Endothelial cell of umbilical vein (primary cell): ENCODE measurements around the gene CAV2. TPM values are rescaled to one million over a fixed set of nuclear protein-coding genes. Genes with fewer than 3 reads are reported as not detected.

ENCODE experiments used
- BruUV-seq: library from RNA; stranded (reverse); fragments of 400-500 nt; replicated peaks from 2 replicates; lab custom pipeline; 2021; lab: Mats Ljungman, UMichigan
- CTCF ChIA-PET: fragments of 300-600, 350-600 bp; sonication (Branson Sonifier 250); formaldehyde crosslinking; loops from one replicate; lab custom pipeline; 2021; ENCODE audit warnings: antibody characterized with exemption, inconsistent platforms; lab: Charles Lee
- POLR2A ChIA-PET: fragments of 300-600, 350-600 bp; sonication (Branson Sonifier 250); formaldehyde crosslinking; loops from one replicate; lab custom pipeline; 2021; ENCODE audit warnings: antibody characterized with exemption, inconsistent platforms; lab: Charles Lee
- DNase-seq: peaks from one replicate; pipeline ENCODE4 v3.0.0-alpha.2; 2011; ENCODE audit warnings: low read depth, low spot score
- FAIRE-seq: peaks from 2 replicates; lab custom pipeline; 2011; peaks lifted over from hg19 to GRCh38; lab: Jason Lieb, UNC
- H2AFZ ChIP-seq: 2 replicates; pipeline ENCODE4 v1.6.0; 2012; ENCODE audit warnings: low read depth, low read length, control low read depth, inconsistent platforms
- H3K27ac ChIP-seq: 2 replicates; pipeline ENCODE4 v1.5.1; 2011; ENCODE audit warnings: low read depth, mild to moderate bottlenecking, control low read depth, low read length, moderate library complexity; ENCODE audit not compliant: insufficient read depth
- H3K27me3 ChIP-seq, 2 experiments: 2 replicates each; pipeline versions ENCODE4 v1.6.0 to v1.6.1; 2011; ENCODE audit warnings: low read length in 2 of 2, mixed read lengths in 1 of 2; ENCODE audit not compliant: control insufficient read depth in 2 of 2, insufficient read depth in 2 of 2
- H3K36me3 ChIP-seq, 2 experiments: 2 replicates in 1 of 2; 3 replicates in 1 of 2; pipeline ENCODE4 v1.5.1; 2011; ENCODE audit warnings: low read length in 2 of 2, mild to moderate bottlenecking in 1 of 2, moderate library complexity in 1 of 2; ENCODE audit not compliant: control insufficient read depth in 2 of 2, insufficient read depth in 2 of 2; ENCODE audit errors: extremely low read depth in 1 of 2
- H3K4me1 ChIP-seq: 3 replicates; pipeline ENCODE4 v1.5.1; 2011; ENCODE audit warnings: mild to moderate bottlenecking, low read length; ENCODE audit not compliant: control insufficient read depth, insufficient read depth; ENCODE audit errors: extremely low read depth
- H3K4me2 ChIP-seq: 2 replicates; pipeline ENCODE4 v1.6.1; 2011; ENCODE audit warnings: low read length, control low read depth, mixed read lengths; ENCODE audit not compliant: insufficient read depth
- H3K4me3 ChIP-seq, 3 experiments: fragments of 200-600 bp in 1 of 3; sonication (generic), shearing (Covaris generic) in 1 of 3; replicated peaks in 1 of 3; 2 replicates each; pipeline ENCODE4 v1.5.1; 2011 to 2016; ENCODE audit warnings: control low read depth in 3 of 3, low read length in 3 of 3, mild to moderate bottlenecking in 2 of 3, inconsistent platforms in 1 of 3, low read depth in 1 of 3, moderate library complexity in 1 of 3; ENCODE audit not compliant: insufficient read depth in 1 of 3
- H3K79me2 ChIP-seq: 2 replicates; pipeline ENCODE4 v1.6.0; 2012; ENCODE audit warnings: low read length, inconsistent platforms; ENCODE audit not compliant: control insufficient read depth, insufficient read depth
- H3K9ac ChIP-seq: replicated peaks from 2 replicates; pipeline ENCODE3; 2011; ENCODE audit warnings: low read length, control low read depth; ENCODE audit not compliant: insufficient read depth; ENCODE audit errors: extremely low read depth
- H3K9me1 ChIP-seq: replicated peaks from 3 replicates; pipeline ENCODE4 v1.6.0; 2011; ENCODE audit warnings: mild to moderate bottlenecking, low read length; ENCODE audit not compliant: control insufficient read depth, insufficient read depth; ENCODE audit errors: extremely low read depth
- H3K9me3 ChIP-seq: replicated peaks from 2 replicates; pipeline ENCODE4 v1.5.1; 2012; ENCODE audit warnings: low read length, inconsistent platforms; ENCODE audit not compliant: control insufficient read depth, insufficient read depth
- H4K20me1 ChIP-seq: replicated peaks from 2 replicates; pipeline ENCODE3; 2011; ENCODE audit warnings: mild to moderate bottlenecking, low read length; ENCODE audit not compliant: control insufficient read depth, insufficient read depth; ENCODE audit errors: extremely low read depth
- CTCF ChIP-seq, 2 donors: IDR thresholded peaks; 1 replicate in 1 of 2; 2 replicates in 1 of 2; pipeline ENCODE4 v1.5.1; 2011; ENCODE audit warnings: low read length in 2 of 2, mild to moderate bottlenecking in 2 of 2, moderate library complexity in 2 of 2, control low read depth in 1 of 2, inconsistent platforms in 1 of 2, low read depth in 1 of 2; ENCODE audit not compliant: insufficient read depth in 1 of 2; ENCODE audit errors: extremely low read depth in 1 of 2
- EZH2 ChIP-seq: IDR thresholded peaks from 2 replicates; pipeline ENCODE4 v1.6.1; 2012; ENCODE audit warnings: borderline replicate concordance, low read depth, mild to moderate bottlenecking, moderate library complexity, low read length, inconsistent platforms; ENCODE audit not compliant: severe bottlenecking
- FOS ChIP-seq: IDR thresholded peaks from 2 replicates; pipeline ENCODE4 v1.6.1; 2011; ENCODE audit warnings: mild to moderate bottlenecking, low read length, moderate library complexity, borderline replicate concordance; ENCODE audit not compliant: insufficient read depth
- JUN ChIP-seq: IDR thresholded peaks from 2 replicates; pipeline ENCODE4 v1.6.1; 2011; ENCODE audit warnings: borderline replicate concordance, low read depth; ENCODE audit not compliant: insufficient read length, insufficient read depth
- MYC ChIP-seq: IDR thresholded peaks from one replicate; pipeline ENCODE4 v1.6.1; 2011; ENCODE audit warnings: mild to moderate bottlenecking, low read depth, low read length
- POLR2AphosphoS5 ChIP-seq: IDR thresholded peaks from 2 replicates; pipeline ENCODE4 v1.6.1; 2012; ENCODE audit warnings: low read depth, mild to moderate bottlenecking, control low read depth, low read length, moderate library complexity; ENCODE audit not compliant: insufficient read depth
- dilution Hi-C: fragments of 300-500 bp; cut with MboI; formaldehyde crosslinking; loops from one replicate; pipeline ENCODE4 v1.15.0; 2019; ENCODE audit warnings: low sequenced_read_pairs; ENCODE audit not compliant: extremely low pct_ligation_motif_present
- intact Hi-C: fragments of 100-400 bp; cut with micrococcal nuclease; formaldehyde crosslinking; loops from one replicate; pipeline ENCODE4 v1.10.0; 2022
- polyA plus RNA-seq, 4 experiments: library from polyadenylated mRNA; depleted of rRNA in 3 of 4; stranded (reverse) in 3 of 4; unstranded in 1 of 4; fragments of >200 nt; gene quantifications; 2 replicates each; pipeline versions ENCODE4 v1.2.1 to v1.2.3, GENCODE V29; 2011 to 2012; ENCODE audit warnings: missing spikeins in 1 of 4
- total RNA-seq: library from RNA; stranded (reverse); gene quantifications from 2 replicates; pipeline ENCODE4 v1.2.3, GENCODE V29; 2021
- TF ChIP-seq, protein P1 (sequence below): IDR thresholded peaks from 2 replicates; pipeline ENCODE4 v1.6.1; 2011; ENCODE audit not compliant: insufficient read depth, insufficient read length

The CAV2 gene
- total and polyA plus RNA-seq, 2 donors (not counting 3 experiments of a cell fraction or from before 2014, with no cell fraction given), result 179 to 327 TPM

GRCh38 chr7:116512520-116513188, 13.1 kb downstream of the CAV2 start:
- Histone ChIP-seq H3K27ac (peak overlapping the region; percentile 96), H3K27me3 (no peaks in the 10 kb centered on the region), H3K79me2 (no peaks in the 10 kb centered on the region), H3K36me3 (peaks cover 0 to 3% of the 10 kb centered on the region in 2 experiments), H2AFZ (no peak overlapping the region), H3K9me3 (no peaks in the 10 kb centered on the region), H4K20me1 (no peaks in the 10 kb centered on the region), H3K9me1 (no peaks in the 10 kb centered on the region), H3K4me1 (peaks cover 54% of the 10 kb centered on the region), H3K4me2 (peak overlapping the region; percentile 99), H3K9ac (peak overlapping the region; percentile 91), H3K4me3 (peak overlapping the region in 2 of 3 experiments; percentile 32 to 70)
- TSS peak; percentile 91 for BruUV-seq
- dilution Hi-C loops, result loop anchor here (25.0 kb wide), 2 partner anchors 175 to 250 kb away; no protein-coding TSS in a partner anchor
- FAIRE-seq, result no peak
- no peak for TF ChIP-seq EZH2
- TF ChIP-seq FOS, result no peak
- no peak for TF ChIP-seq JUN
- no peak for TF ChIP-seq CTCF (IDR thresholded peaks at IDR 0.05; ENCODE audit: extremely low read depth in 1 of 2, insufficient read depth in 1 of 2, low read depth in 1 of 2, low read length in 2 of 2)
- no peak for TF ChIP-seq POLR2AphosphoS5
- TF ChIP-seq, protein P1, sequence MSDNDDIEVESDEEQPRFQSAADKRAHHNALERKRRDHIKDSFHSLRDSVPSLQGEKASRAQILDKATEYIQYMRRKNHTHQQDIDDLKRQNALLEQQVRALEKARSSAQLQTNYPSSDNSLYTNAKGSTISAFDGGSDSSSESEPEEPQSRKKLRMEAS, result no peak
- no peak for TF ChIP-seq MYC
- POLR2A ChIA-PET, result interaction anchor here (0.9 to 1.5 kb wide), 3 partner anchors 10 to 16 kb away, joined by 3 to 8 read pairs (median 6); no protein-coding TSS in a partner anchor
- no peak for DNase-seq
- CTCF ChIA-PET, result interaction anchor here (0.9 to 2.6 kb wide), 6 partner anchors 10 to 158 kb away, joined by 3 to 13 read pairs (median 9); no protein-coding TSS in a partner anchor
- intact Hi-C loops, result loop anchor here (1.0 kb wide), 7 partner anchors 10 to 185 kb away; no protein-coding TSS in a partner anchor
